SIG-M5 (cell line): ENCODE results near the gene NEURL3.
A peak's percentile ranks its signal among the peaks of the same experiment; 100 is the strongest.
"Not testable (repeated sequence)": the region's sequence is repeated elsewhere in the genome, so short reads cannot be mapped to it uniquely, and the experiment has no call there.

Experiments used
- DNase-seq: peaks from one replicate; lab custom pipeline; 2025; lab: John Stamatoyannopoulos, UW

Gene NEURL3

DNA sequence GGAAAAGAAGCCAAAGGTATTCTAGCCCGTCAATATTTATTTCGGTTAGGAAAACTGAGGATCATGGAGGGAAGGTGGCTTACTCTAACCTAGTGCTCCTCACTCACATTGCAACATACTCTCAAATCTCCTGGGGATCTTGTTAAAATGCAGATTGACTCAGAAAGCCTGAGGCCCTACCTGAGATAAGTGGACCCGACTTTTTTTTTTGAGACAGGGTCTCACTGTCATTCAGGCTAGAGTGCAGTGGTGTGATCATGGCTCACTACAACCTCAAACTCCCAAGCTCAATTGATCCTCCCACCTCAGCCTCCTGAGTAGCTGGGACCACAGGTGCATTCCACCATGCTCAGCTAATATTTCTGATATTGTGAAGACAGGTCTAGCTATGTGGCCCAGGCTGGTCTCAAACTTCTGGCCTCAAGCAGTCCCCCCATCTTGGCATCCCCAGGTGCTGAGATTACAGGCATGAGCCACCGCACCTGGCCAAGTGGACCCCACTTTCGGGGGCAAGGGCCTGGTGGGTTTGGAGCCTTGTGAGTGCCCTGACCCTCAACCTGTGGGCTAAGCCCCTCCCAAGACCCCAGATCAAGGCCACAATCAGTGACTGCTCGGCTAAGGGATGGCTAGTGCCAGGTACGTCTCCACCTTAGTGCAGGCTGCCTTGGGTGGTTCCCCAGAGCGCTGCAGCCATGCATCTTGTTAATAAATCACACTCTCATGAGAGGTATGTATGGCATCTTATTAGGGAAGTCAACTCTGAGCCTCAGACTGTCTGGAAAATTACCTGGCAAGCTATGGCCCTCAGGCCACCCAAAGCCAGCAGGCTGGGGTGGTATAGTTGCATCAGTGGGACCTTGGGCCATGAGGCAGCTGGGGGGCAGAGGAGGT is 1.1 kb upstream of the NEURL3 start:
- DNase-seq = no peak

DNA sequence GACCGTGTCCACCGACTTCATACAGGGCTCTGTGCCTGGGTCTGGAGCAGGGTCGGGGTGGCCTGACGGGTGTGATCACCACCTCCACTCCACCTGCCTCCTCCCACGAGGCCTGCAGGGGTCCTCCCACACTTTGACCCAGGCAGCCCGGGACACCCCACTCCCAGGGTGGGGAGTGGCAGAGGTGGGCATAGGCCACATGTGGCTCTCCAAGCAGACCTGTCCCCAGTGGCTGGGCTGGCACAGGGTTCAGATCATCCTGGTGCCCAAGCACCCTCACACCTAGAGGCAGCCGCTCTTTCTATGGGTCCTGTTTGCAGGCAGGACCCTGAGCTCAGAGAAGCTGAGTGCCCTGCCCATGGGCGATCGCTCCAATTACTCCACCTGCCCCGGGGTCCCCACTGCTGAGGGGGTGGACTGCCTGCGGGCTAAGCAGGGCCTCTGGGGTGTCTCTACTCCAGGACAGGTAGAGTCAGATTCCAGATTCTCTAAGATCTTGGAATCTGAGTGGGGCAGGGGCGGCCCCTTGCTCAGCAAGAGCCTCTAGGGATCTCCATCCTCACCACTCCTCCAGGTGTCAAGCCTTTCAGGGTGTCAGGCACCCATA is 1.4 kb downstream of the NEURL3 start:
- no peak for DNase-seq

DNA sequence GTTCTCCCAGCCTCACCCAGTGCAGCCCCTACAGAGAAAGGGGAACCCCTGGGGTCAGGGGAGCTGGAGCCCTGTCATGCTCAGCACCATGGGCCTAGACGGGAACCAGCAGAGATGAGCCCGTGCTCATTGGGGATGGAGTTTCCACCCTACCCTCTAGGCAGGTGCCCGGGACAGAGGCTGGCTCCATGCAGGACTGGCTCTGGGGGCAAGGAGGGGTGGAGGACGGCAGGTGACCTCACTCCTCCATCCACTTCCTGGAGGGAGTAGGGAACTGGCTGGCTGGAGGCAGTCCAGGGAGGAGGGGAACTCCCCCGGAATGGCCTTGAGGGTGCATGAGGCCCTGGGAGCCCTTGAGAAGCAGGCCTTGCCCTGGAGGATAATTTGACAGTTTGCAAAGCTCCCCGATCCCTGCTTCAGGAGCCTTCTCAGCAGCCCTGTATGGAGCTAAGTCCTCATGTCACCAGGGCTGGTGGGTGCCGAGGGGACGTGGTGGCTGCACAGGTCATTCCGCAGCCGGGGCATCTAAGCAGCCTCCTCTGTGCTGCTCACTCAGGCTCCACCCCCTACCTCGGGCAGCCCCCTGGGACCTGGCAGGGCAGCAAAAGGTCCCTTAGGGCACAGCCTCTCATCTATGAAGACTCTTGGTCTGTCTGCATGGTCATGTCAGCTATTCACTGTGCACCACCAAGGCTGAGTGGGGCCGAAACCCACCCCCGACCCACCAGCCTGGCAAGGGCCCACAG is 2.1 kb downstream of the NEURL3 start:
- no peak for DNase-seq

DNA sequence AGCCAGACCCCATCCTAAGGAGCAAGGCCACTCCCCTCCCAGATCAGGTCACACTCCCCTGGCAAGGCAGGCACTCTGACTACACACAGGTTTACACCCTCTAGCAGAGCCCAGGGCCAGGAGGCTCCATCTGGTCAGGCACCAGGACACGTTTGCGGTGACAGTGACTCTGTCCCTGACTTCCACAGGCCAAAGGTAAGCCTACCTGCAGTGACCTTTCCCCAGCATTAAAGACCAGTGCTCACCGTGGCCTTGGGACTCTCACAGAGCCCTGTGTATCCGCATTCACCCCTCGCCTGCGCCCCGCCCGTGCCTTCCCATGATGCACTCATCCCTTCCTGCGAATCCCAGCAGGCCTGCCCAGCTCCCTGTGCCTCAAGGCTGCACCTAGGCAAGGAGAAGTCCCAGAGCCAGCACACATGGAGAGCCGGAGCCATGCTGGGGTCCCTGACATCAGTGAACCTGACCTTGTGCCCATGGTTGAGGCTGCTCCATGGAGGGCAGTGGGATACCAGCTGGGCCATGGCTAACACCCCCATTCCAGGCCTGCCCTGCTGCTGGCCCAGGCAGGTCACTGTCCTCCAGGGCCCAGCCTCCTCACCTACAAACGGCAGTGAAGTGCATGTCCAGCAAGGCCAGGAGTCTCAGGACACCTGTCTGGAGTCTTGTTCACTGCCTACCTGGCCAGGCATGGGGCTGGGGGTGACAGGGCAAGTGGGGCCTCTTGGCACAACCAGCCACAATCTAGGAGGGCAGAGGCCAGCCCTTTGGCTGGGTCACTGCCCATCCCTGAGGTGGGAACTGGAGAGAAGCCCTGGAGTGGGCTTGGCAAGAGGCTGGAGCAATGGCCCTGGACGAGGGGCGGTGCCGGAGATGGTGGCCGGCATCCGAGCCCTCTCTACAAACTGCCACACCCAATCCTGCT is 3.0 kb downstream of the NEURL3 start:
- no peak for DNase-seq

DNA sequence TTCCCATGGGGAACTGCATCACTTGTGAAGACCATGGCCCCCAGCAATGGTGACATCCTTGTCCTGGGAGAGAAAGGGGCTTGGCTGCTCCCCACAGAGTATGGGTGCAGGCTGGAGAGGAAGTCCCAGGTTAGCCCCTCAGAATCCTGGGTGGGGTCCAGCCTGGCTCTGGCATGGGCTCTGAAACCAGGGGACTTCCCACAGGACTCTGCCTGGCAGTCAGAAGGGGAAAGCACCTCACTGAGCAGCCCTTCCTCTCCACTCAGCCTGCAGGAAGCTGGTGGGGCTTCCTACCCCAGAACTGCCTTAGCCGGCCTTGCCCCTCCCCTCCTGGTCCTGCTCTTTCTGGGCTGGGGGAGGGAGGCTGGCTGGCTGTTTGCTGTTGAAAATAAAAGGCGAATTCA is 3.7 kb downstream of the NEURL3 start:
- no peak for DNase-seq

DNA sequence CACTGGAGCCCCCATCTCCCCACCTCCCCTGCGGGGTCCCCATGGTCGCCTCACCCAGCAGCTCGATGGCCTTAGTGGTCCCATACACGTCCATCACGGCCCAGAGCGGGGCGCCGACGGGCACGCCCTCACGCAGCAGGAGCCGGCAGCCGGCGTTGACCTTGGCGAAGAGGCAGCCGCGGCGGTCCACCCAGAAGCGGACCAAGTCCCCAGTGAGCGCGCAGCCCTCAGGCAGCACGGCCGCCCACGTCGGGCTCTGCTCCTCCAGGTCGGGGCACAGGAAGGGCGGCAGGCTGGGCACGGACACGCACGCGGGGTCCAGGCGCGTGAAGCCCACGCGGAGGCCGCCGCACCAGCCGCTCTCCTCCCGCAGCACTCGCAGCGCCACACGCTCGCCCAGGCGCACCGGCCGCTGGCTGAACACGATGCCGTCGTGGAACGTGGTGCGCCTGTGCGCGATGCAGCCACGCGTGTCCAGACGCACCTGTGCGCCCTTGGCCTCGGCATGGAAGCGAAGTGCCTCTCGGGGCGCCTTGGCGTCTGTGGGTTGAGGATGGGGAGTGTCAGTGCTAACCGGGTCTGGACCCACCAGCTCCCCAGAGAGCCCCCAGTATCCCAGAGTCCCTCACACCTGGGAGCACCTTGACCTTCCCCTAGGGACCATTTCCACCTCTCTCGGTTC is 4.6 kb downstream of the NEURL3 start:
- no peak for DNase-seq

DNA sequence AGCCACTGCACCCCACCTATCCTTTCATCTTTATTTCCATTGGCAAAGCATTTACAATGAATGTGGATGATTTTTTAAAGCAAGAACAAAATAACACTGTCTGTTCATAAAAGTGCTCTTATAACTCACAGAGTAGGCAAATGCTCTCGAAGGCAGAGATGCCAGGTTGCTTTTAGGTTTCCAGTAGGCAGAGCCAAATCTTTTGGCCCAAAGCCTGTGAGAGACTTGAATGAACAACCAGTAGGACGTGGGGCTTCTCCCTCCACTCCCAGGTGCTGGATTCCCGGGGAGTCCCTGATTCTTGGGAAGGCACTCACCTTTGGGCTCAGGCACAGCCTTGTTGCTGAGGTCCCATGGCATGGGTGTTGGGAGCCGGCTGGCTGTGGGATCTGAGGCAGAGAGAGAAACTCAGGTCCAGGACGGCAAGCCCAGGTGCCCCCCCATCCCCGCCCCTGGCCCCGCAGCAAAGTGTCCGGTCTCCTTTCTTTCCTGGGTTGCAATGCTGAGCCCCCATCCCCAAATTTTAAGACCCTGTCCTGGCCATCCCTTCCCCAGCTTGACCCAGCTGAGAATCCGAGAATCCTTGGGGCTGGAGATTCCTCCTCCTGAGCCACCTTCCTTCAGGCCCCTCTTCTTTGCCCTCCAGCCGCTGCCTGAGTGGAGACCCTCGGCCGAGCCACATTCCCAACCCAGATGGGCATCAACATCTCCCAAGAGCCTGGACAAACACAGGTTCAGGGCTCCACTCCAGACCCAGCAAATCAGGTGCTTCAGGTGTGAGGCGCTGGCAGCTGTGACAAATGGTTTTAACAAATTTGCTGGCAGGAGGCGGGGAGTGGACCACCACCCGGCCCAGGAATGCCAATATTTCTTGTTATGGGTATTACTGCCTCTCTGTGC is 5.8 kb downstream of the NEURL3 start:
- no peak for DNase-seq

DNA sequence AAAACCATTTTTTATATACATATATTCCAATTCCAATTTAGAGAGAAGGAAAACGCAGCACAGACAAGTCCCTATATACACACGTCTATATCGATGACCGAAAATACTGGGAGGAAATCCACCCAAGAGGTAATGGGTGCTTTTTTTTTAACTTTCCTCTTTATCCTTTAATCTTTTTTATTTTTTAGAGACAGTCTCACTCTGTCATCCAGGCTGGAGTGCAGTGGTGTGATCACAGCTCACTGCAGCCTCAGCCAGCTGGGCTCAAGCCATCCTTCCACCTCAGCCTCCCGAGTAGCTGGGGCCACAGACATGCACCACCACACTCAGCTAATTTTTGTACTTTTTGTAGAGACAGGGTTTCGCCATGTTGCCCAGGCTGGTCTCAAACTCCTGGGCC is 6.5 kb downstream of the NEURL3 start:
- not testable (repeated sequence) for DNase-seq

DNA sequence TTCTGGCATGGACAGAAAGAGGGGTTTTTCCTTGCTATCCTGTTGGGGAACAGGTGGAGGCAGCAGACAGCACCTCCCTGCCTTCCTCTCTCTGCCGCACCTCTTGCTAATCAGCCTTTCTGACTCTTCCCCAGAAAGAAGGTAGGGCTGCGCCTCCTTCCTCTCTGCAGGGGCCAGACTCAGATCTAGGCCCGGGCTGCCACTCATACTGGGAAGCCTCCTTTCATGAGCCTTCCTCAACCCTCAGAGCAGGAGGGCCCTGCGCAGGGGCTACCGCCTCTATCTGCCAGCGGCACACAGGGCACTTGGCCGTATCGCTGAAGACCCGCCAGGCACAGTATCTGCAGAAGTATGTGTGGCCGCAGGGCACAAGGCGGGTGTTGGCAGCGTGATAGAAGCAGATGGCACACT is 7.1 kb downstream of the NEURL3 start:
- DNase-seq = no peak

DNA sequence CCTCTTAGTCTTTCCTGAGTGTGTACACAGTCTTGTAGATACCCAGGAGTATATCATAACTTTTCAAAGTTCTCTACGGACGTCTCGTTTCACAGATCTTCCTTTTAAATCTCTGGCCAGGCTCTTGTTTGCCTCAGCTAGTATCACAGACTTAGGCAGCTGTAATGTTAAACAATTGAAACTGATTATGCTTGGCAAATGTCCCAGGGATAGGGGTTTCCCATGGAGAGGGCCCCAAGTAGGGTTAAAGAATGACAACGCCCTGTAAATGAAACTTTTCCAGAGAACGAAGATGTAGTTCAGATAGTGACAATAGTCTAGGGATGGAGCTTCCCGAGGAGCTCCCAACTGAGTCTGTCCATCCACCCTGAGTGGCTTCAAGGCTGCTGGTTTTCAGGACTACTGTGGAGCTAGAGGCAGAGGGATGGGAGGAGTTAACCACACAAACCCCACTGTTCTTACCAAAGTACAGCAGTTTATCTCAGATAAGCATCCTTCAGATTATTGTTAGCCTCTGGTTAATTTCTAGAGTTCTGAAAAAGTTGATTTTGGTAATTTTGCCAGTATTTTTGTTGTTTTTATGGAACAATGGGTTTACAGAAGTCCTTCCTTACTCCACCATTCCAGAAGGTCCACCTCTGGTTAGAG is 9.1 kb downstream of the NEURL3 start:
- DNase-seq = no peak

DNA sequence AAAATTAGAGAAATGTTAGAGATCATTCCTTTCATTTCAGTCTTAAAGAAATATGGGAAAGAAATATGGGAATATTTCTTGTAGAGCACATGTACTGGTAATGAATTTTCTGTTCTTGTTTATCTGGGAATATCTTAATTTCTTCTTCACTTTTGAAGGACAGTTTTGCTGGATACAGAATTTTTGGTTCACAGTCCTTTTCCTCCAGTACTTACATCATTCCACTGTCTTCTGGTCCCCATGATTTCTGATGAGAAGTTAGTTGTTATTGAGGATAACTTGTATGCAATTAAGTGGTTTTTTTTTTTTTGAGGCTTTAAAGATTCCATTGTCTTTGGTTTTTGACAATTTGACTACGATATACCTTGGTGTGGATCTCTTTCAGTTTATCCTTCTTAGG is 11.0 kb downstream of the NEURL3 start:
- no peak for DNase-seq

DNA sequence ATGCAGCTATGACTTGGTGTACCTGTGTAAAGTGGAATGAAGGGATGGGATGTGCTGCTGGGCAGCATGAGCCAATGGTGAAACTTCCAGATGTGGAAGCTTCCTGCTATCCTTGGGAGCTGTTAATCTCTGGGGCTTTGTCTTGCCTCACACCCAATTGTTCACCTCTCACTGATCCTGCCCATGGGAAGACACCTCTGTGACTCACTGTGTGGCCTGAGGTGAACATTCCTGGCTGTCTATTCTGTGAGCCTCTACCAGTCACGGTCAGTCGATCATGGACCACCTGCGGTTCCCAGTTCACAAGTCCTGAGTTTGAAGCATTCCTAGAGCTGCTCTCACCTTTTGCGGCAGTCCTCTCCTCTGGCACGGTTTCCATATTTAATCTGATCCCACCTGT is 12.1 kb downstream of the NEURL3 start:
- no peak for DNase-seq

DNA sequence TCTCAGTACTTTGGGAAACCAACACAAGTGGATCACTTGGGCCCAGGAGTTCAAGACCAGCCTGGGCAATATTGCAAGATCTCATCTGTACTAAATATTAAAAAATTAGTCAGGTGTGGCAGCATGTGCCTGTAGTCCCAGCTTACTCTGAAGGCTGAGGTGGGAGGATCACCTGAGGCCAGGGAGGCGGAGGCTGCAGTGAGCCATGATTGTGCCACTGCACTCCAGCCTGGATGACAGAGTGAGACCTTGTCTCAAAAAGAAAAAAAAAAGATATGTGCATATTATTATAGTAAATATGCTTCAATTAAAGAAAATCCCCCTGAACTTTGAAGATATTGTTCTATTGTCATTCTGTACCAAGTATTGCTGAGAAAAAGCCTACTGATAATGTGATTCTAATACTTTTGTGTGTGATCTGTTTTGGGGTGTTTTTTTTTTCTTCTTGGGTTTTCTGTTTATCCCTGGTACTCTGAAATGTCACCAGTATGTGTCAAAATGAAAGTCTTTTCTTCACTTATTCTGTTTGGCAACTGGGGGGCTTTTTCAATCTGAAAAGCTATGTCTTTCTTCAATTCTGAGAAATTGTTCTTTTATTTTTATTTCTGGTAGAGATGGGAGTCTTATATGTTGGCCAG is 13.2 kb downstream of the NEURL3 start:
- no peak for DNase-seq

DNA sequence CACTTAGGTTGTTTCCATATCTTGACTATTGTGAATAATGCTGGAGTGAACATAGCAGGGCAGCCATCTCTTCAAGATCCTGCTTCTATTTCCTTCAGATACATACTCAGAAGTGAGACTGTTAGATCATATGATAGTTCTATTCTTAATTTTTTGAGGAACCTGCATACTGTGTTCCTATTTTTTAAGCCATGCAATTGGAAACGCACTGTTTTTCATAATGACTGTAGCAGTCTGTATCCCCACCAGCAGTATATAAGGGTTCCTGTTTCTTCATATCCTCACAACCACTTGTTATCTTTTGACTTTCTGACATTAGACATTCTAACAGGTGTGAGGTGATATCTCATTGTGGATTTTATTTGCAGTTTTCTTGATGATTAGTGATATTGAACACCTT is 15.5 kb downstream of the NEURL3 start:
- DNase-seq = no peak

DNA sequence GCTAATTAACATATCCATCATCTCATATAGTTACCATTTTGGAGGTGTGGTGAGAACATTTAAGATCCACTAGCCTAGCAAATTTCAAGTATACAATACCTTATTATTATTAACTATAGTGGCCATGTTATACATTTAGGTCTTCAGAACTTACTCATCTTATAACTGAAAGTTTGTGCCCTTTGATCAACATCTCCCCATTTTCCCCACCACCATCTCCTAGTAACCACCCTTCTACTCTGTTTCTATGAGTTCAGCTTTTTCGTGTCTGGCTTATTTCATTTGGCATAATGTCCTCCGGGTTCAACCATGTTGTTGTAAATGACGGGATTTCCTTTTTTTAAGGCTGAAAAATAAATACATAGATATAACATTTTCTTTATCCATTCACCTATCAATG is 15.9 kb downstream of the NEURL3 start:
- no peak for DNase-seq

DNA sequence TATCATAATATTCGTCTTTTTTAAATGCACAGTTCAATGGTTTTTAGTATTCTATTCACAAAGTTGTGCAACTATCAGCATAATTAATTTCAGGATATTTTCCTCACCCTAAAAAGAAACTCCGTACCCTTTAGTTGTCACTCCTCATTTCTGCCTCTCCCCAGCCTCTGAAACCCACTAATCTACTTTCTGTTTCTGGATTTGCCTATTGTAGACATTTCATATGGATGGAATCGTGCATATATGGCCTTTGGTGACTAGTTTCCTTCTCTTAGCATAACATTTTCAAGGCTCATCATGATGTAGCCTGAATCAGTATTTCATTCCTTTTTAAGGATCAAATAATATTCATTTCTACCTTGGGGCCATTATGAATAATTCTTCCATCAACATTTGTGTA is 18.5 kb downstream of the NEURL3 start:
- no peak for DNase-seq

DNA sequence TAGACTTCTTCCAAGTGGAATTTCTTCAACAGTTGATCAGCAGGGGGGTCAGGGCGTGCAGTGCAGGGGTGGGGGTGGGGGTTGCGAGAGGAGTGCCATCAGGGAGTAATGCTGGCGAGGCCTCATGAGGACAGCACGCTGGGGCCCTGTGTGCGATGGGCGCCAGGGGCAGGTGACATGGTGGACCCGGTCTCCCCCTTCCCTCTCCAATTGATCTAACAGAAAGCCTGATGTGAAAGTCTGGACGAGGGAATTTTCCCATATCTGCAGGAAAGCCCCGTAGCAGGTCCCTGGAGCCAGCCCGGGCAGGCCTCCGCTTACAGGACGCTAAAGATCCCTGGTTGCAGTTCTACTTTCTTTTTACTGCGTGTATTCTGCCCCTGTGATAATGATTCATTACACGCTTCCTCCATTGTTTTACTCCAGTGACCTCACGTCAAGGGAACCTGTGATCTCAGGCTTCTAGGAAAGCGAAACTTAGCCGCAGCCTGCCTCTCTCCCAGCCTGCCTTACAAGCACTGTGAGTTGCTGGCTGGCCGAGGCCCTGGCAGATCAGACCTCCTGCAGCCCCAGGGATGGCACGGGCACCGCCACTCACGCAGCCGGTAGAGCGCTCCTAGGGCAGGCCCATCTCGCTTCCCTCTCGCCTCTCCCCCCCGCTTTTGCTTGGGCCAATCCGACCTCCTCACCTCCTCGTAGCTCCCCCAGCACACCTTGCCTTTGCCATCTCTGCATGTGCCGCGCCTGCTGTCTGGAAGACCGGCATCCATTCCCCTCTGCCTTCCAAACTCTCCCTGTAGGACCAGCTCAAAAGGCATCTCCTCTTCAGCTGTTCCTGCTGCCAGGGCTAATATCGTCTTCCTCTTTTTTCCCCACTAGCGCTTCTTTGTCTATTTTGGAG is 19.2 kb downstream of the NEURL3 start:
- peak; percentile 27 for DNase-seq

DNA sequence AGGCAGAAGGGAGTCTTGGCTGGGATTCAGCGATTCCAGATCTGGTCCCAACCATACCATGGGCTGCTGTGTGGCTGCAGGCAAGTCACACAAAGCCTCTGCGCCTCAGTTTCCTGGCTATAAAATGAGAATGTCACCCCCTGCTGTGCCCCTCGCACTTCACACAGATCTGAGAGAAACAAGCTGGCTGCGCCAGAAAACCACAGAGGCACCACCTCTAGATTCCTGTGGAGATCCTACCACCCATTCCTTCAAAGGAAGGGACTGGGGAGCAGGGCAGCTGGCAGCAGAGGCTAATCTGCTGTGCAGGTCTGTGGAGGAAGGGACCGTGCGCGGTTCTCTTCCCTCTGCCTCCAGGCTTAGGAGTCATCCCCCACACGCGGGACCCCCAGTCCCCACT is 19.8 kb downstream of the NEURL3 start:
- no peak for DNase-seq
